GM21515 (cell line): ENCODE measurements around the gene MPPED1.

Experiments used
- ATAC-seq: cut with Tn5 transposase; IDR thresholded peaks from one replicate; pipeline ENCODE4 v1.9.1; 2021; ENCODE audit not compliant: unreplicated experiment

MPPED1 gene

GRCh38 chr22:43392385-43392989 is 19.3 kb upstream of the MPPED1 start:
- ATAC-seq: no peak

- ATAC-seq: no peak
These were observed 18.5 kb upstream of the MPPED1 start for GRCh38 chr22:43393132-43393843.

GRCh38 chr22:43393844-43394474 is 17.9 kb upstream of the MPPED1 start:
- ATAC-seq: no peak

- ATAC-seq: no peak
These were observed 16.6 kb upstream of the MPPED1 start for GRCh38 chr22:43395086-43395695.

GRCh38 chr22:43396321-43396933 is 15.4 kb upstream of the MPPED1 start:
- no peak for ATAC-seq

GRCh38 chr22:43396934-43397457 is 14.8 kb upstream of the MPPED1 start:
- no peak for ATAC-seq

GRCh38 chr22:43397766-43398165 is 14.0 kb upstream of the MPPED1 start:
- ATAC-seq: no peak

GRCh38 chr22:43398246-43398645 is 13.6 kb upstream of the MPPED1 start:
- no peak for ATAC-seq

- no peak for ATAC-seq
These were observed 12.9 kb upstream of the MPPED1 start for GRCh38 chr22:43398910-43399309.

- no peak for ATAC-seq
These were observed 12.4 kb upstream of the MPPED1 start for GRCh38 chr22:43399338-43399979.

GRCh38 chr22:43399980-43400358 is 11.8 kb upstream of the MPPED1 start:
- no peak for ATAC-seq

- no peak for ATAC-seq
These were observed 11.4 kb upstream of the MPPED1 start for GRCh38 chr22:43400449-43400848.

GRCh38 chr22:43401233-43401632 is 10.6 kb upstream of the MPPED1 start:
- ATAC-seq: no peak

GRCh38 chr22:43401661-43402060 is 10.2 kb upstream of the MPPED1 start:
- no peak for ATAC-seq

- ATAC-seq: no peak
These were observed 9.7 kb upstream of the MPPED1 start for GRCh38 chr22:43402128-43402527.

GRCh38 chr22:43404673-43405385 is 7.0 kb upstream of the MPPED1 start:
- no peak for ATAC-seq

- ATAC-seq: no peak
These were observed 5.5 kb upstream of the MPPED1 start for GRCh38 chr22:43406186-43406790.

GRCh38 chr22:43407591-43407990 is 4.2 kb upstream of the MPPED1 start:
- ATAC-seq: no peak

- ATAC-seq: no peak
These were observed 3.8 kb upstream of the MPPED1 start for GRCh38 chr22:43408009-43408408.

- ATAC-seq: no peak
These were observed 2.8 kb upstream of the MPPED1 start for GRCh38 chr22:43409046-43409445.
